NCI-H748 (cell line): ENCODE results near the gene ANKIB1.
"Not testable (repeated sequence)": the region's sequence is repeated elsewhere in the genome, so short reads cannot be mapped to it uniquely, and the experiment has no call there.

Source experiments
- DNase-seq: peaks from one replicate; lab custom pipeline; 2025; ENCODE audit not compliant: unreplicated experiment; lab: John Stamatoyannopoulos, UW

ANKIB1 gene, protein sequence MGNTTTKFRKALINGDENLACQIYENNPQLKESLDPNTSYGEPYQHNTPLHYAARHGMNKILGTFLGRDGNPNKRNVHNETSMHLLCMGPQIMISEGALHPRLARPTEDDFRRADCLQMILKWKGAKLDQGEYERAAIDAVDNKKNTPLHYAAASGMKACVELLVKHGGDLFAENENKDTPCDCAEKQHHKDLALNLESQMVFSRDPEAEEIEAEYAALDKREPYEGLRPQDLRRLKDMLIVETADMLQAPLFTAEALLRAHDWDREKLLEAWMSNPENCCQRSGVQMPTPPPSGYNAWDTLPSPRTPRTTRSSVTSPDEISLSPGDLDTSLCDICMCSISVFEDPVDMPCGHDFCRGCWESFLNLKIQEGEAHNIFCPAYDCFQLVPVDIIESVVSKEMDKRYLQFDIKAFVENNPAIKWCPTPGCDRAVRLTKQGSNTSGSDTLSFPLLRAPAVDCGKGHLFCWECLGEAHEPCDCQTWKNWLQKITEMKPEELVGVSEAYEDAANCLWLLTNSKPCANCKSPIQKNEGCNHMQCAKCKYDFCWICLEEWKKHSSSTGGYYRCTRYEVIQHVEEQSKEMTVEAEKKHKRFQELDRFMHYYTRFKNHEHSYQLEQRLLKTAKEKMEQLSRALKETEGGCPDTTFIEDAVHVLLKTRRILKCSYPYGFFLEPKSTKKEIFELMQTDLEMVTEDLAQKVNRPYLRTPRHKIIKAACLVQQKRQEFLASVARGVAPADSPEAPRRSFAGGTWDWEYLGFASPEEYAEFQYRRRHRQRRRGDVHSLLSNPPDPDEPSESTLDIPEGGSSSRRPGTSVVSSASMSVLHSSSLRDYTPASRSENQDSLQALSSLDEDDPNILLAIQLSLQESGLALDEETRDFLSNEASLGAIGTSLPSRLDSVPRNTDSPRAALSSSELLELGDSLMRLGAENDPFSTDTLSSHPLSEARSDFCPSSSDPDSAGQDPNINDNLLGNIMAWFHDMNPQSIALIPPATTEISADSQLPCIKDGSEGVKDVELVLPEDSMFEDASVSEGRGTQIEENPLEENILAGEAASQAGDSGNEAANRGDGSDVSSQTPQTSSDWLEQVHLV

DNA sequence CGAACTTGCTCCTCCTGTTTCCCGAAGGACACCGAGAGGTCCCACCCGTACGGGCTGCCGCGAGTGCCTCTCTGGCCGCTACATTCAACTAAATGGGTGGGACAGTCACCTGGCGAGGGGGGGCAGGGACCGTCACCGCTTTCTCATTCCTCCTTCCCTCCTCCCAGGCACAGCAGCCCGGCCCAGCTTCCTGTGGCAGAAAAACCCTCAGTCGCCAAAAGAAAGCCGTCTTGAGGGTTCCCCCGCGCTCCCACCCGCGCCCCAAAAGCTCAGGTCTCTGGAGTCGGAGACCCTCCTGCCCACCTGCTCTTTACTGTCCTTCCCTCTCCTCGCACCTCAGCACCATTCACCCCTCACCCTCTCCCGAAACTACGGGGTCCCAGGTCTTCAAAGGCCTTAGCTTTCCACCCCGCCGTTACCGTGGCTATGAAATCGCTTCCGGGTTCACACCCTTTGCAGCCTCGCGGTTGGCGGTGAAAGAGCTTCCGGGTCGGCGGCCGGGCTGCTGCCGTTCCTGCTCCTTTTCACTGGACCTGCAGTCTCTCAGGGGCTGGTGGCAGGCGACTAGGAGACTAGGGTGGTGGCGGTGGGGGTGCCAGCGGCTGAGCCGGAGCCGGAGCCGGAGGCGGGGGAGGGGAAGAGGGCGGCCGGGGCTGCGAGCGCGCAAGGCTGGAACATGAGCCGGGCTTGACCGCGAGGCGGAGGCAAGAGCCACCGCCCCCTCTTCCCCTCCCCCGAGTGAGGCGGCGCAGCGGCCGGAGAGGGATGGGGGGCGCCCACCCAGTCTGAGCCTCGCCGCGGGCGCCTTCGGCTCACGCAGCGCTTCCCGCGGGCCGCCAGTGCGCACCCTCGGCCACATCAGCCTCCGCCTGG lies at the start of gene ANKIB1, which contains the start of gene KRIT1:
Gene ANKIB1 (plus strand): TSS at position 488 of the 873 bp plus-strand sequence. CDS start 49,005 bp downstream, outside the sequence.
Gene KRIT1 (minus strand): TSS at position 428 of the 873 bp plus-strand sequence. CDS start 3,779 bp downstream, outside the sequence.
- peak; percentile 92 for DNase-seq

DNA sequence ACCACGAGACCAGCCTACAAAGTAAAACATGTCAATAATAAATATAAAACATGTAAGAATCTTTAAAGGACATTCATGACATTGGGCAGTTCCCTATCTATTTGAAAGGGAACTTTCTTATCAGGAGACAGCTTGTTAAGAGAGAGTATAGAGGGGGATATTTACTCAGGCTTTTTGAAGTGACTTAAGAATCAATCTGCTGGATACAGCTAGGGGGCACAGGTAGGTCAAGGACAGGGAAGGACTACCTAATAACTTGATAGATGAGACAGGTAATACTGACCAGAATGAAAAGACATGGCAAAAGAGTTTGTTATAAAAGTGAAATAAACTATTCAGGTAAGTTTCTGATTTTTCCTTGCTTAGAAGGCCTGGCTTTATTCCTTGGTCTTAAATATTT lies 45.0 kb upstream of the ANKIB1 start:
- DNase-seq: no peak

DNA sequence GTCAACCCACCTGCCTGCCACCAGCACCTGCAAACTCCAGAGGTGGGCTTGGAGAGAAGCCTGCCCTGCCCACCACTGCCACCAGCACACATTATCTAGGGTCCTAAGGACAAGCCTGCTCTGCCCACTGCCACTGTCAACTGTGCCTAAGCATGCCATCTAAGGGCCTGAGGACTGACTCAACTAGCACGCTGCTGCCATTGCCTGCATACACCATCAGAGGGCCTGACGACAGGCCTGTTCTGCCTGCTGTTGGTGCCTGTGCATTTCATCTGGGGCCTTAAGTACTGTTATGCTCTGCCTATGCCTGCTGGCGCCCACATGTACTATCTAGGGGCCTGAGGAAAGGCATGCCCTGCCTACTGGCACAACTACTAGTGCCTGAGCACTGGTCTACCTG lies 39.8 kb upstream of the ANKIB1 start:
- DNase-seq: no peak

DNA sequence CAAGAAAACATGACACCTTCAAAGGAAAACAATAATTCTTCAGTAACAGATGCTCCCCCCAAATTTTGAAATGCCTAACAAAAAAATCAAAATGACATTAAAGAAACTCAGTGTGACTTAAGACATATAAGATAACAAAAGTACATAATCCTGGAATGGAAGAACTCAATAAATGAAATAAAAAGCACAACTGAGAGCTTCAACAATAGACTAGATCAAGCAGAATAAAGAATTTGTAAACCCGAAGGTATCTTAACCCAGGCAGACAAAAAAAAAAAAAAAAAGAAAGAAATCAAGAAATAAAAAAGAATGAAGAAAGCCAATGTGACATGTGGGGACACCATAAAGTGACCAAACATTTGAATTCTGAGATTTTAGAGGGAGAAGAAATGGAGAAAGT lies 39.1 kb upstream of the ANKIB1 start:
- DNase-seq: no peak

DNA sequence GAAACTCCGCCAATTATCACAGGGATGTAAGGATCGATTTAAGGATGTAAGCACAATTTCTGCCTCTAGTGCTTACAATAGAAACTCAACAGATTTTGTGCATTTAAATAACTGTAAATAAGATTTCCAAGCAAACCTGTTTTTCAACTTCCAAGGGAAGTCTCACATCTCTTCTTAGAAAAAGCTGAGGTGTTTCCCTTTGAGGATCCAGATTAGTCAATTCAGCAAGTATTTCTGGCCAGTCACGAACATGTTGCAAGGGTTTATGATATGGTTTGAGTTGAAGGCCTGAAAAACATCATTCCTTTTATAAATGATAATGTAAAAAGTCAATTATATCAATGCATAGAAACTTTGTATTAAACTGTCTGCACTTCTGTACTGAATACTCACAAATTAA lies 24.0 kb upstream of the ANKIB1 start:
- no peak for DNase-seq

DNA sequence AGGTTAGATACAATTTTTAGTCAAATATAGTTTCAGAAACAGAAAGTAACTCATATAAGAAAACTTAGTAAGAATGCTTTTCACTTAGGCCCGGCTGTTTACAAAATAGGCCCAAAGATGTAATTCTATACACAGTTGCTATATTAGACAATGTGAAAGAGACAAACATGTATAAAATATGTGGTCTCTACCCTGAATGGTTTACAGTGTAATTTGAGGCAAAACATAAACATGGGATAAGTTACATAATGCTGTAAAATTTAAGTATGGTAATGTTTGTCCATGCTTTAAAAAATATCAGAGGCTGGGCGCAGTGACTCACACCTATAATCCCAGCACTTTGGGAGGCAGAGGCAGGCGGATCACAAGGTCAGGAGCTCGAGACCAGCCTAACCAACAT lies 18.8 kb upstream of the ANKIB1 start:
- DNase-seq: no peak

DNA sequence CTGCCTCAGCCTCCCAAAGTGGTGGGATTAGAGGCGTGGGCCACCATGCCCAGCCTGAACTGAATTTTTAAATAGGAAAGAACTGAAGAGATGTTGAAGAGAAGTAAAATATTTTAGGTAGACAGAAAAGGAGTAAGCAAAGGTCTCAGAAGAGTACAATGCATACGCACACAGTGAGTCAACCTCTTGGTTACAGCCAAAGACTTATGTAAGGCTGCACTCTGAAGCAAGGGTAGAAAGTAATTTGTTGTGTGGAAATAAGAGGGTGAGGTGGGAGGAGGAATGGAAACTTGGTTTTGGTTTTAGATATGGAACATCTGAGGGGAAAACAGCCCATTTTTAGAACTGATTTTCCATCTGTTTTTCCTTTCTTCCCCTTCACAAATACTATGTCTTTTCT lies 17.7 kb upstream of the ANKIB1 start:
- no peak for DNase-seq

DNA sequence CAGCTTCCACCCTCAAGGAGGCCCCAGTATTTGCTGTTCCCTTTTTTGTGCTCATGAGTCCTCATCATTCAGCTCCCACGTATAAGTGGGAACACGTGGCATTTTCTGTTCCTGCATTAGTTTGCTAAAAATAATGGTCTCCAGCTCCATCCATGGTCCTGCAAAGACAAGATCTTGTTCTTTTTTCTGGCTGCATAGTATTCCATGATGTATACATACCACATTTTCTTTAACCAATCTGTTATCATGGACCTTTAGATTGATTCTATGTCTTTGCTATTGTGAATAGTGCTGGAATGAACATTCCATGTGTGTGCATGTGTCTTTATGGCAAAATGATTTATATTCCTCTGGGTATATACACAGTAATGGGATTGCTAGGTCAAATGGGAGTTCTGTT lies 17.0 kb upstream of the ANKIB1 start:
- DNase-seq: no peak

DNA sequence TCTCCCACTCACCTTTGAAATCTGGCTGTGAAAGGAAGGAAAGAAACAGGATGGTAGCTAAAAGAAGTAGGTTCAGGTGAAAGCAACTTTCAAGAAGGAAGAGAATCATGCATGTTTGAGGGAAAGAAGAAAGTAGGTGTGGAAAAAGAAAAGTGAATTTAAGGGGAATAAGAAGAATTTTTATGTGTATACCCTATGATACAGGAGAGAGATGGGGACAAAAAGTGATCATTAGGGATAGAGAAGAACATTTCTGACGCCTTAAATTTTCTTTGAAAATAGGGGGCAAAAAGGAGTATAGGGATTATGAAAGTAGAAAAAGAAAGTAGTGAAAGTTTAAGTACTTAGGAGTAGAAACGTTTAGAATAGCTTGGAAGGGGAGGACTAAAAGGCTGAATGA lies 15.2 kb upstream of the ANKIB1 start:
- no peak for DNase-seq

DNA sequence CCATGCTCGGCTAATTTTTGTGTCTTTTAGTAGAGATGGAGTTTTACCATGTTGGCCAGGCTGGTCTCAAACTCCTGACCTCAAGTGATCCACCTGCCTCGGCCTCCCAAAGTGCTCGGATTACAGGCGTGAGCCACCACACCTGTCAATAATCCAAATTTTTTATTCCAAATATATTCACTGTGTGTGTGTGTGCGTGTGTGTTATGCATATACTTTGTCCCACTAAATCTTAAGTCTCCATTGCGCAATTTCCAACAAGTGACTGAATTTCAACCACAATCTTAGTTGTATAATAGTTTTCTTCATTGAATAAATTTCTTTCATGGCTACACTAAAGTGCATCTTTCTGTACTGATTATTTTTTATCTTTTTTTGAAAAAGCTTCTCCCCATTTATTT lies 2.8 kb upstream of the ANKIB1 start:
- DNase-seq: no peak

DNA sequence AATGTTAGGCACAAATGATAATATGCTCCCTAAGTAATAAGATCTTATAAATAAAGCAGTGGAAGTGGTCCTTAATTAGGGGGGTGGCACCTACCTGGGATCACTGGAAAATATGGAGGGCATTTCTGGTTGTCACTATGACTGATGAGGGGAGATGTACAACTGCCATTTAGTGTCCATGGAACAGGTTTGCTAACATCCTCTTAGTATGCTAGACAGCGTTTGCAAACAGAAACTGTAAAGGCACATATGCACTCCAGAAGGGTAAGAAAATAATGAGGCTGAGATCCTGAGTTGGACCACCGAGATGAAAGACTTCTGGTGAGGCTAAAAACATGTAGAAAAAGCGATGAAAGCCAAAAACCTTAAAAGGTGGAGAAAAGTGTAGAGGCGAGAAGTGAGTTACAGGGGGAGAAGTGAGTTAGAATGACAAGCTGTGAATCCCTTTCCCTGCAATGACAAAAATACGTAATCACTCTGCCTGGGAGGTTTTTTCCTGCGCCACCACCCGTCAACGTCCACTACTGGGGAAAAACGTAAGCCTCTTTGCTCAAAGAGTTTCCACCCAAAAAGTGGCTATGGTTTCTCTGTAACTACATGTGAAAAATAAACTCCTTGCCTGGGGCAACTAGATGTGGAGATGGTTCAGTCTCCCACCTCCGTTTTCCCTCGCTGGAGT lies 827 bp upstream of the ANKIB1 start:
- peak; percentile 47 for DNase-seq

DNA sequence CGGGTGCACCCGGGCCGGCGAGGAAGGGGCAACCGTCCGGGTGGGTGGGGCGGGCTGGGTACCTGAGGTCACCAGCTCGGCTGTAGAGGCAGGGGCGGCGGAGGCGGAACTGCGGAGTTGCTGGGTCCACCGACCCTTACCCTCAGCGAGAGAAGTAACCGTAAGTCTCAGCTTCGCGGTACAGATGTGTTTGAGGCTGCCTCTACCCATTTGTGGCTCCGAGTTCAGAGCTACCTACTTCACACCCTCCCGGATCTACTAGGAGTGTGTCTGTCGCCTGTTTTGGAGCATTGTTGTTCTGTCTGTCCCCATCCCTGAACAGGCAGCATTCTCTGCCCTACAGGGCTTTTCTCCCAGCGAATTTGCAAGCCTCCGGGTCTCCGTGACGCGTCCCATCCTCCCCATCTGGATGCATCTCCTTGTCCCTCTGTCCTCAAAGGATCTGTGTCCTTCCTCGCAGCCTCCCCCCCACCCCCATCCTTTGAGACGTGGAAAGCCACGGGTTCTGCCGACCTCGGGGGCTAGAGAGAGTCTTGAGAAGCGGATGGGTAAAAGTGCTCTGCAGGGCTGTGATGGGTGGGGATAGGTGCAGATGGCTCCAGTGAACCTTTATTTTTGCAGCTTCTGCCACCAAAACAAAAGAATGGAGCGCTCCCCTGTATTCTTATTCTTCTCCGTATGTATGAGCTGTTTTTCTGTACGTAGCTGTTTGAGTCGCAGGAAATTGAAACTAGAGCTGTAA lies 757 bp downstream of the ANKIB1 start:
- peak; percentile 70 for DNase-seq

DNA sequence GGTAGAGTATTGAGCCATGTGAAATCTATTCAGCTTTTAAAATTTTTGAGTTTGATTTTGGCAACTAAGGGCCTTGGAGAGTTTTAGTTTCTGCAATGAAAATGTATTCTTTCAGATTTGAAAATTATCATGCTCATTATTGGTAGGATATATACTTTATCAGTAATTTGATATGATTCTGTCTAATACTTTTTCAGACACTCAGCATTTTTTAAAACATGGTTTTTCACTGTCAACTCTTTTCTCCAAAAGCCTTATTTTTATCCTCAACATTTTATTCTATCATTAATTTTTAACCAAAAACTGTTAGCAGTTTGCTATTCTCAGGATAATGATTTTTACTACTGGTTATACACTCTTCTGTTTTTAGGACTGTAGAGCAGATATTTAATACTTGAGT lies 4.8 kb downstream of the ANKIB1 start:
- DNase-seq: no peak

DNA sequence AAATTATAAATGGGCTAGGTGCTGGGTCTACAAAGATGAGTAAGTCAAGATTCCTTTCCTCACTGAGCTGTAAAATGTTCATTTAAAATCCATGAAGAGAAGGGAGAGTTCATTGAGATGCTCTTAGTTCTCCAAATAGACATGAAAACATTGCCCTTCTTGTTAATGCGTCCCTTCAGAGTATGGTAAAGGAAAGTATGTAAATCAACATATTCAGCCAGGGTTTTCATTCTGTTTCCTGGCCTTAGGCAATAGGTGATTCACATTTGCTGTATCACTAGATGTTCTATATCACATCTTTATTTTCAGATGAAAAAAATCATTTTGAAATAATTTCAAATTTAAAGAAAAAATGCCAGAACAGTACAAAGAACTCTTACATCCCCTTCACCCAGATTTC lies 5.4 kb downstream of the ANKIB1 start:
- DNase-seq: no peak

DNA sequence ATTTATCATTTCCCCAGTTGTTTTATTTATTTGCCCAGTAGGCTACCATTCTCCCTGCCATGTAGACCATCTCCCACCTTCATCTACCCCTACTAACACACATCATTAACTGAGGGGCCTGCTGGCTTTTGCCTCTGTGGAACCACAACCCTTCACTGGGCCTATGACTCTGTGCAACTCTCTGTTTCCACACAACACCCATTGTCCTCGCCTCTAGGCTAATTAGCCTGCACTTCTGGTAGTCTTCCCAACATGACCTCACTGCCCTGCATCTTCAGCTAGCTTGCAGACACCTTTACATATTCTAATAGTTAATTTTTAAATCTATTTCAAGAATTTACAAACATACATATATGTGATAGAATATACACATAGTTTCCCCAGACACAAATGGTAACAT lies 7.5 kb downstream of the ANKIB1 start:
- DNase-seq: no peak

DNA sequence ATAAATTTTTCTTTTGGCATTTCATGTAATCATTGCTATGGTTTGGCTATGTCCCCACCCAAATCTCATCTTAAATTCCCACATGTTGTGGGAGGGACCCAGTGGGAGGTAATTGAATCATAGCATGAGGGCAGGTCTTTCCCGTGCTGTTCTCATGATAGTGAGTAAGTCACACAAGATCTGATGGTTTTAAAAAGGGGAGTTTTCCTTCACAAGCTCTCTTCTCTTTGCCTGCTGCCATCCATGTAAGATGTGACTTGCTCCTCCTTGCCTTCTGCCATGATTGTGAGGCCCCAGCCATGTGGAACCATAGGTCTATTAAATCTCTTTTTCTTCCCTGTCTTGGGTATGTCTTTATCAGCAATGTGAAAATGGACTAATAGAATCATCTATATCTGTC lies 9.0 kb downstream of the ANKIB1 start:
- not testable (repeated sequence) for DNase-seq

DNA sequence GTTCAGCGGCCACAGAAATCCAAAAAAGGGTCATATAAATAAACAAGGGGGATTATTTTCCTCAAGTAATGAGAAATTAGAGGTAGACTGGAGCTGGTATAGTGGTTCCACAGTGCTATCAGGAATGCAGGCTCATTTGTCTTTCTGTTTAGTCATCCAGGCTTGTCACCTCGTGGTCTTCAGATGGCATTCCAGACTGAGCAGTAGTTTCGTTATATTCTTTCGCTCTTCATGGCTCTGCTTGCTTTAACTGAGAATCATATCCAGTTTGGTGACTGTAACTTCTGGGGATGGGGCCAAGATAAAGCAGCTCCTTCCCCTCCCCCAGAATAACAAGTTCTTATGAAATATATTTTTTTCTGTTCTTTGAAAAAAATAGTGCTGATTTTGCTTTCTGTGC lies 9.5 kb downstream of the ANKIB1 start:
- DNase-seq: no peak

DNA sequence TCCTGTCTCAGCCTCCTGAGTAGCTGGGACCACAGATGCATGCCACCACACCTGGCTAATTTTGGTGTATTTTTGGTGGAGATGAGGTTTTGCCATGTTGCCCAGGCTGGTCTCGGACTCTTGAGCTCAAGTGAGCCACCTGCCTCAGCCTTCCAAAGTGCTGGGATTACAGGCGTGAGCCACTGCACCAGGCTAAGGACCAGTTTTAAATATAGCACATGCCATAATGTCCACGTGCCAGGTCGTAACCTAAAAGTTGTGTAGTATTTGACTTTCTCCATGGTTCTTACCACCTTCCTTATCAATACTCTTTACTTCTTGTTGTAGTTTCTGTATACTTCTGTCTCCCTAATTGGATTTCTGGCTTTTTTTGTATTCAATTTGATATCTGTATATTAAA lies 13.3 kb downstream of the ANKIB1 start:
- no peak for DNase-seq

DNA sequence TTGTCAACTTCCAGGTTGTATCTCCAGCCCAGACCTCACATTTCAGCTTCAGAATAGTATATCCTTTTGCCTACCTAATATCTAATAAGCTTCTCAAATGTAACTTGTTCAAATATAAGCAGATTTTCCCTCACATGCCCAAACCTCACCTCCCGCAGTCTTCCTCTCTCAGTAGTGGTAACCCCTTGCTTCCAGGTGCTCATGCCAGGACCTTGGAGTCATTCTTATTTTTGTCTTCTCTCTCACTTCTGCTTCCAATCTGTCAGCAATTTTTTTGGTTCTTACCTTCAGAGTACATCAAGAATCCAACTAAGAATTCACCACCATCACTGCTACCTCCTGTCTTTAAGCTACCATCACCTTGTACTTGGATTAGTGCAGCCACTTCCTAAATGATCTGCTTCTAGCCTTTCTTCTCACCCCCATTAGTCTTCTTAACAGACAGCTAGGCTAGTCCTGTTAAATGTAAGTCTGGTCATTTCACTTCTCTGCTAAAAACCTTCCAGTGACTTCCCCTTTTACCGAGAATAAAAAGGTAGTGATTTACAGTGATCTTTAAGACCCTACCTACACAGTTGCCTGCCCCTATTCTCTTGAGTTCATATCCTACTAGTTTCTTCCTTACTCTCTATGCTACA lies 14.0 kb downstream of the ANKIB1 start:
- no peak for DNase-seq
